ENCODE measurements around the gene PHC3.

The PHC3 gene

GRCh38 chr3:170092907-170093306 is 88.6 kb downstream of the PHC3 start:
- no peaks in the 10 kb centered on the region for H3K79me2 ChIP-seq (ENCODE audit: insufficient read depth, low read length)
- H3K4me2 ChIP-seq (ENCODE audit: low read depth, low read length, poor library complexity, severe bottlenecking): no peak overlapping the region
- no peak overlapping the region for H3K27ac ChIP-seq (ENCODE audit: low read depth, low read length)
- H2AFZ ChIP-seq (ENCODE audit: low read depth, low read length, severe bottlenecking): no peak overlapping the region
- H3K9me2 ChIP-seq (replicated peaks; ENCODE audit: insufficient read depth, low read length): no peaks in the 10 kb centered on the region
- no peak overlapping the region for H3K4me3 ChIP-seq (ENCODE audit: insufficient read depth, low read length, poor library complexity, severe bottlenecking)
- H3F3A ChIP-seq (ENCODE audit: insufficient read depth): no peaks in the 10 kb centered on the region
- no peaks in the 10 kb centered on the region for H3K27me3 ChIP-seq (ENCODE audit: low read length)
- H3K9ac ChIP-seq (ENCODE audit: low read length): no peak overlapping the region
- H3K36me3 ChIP-seq (ENCODE audit: low read length): peaks cover 47% of the 10 kb centered on the region
- H4K20me1 ChIP-seq (ENCODE audit: low read depth, low read length): no peaks in the 10 kb centered on the region
- TF ChIP-seq EZH2phosphoT487 (conservative IDR thresholded peaks at IDR 0.05; ENCODE audit: low read length): no peak
- TF ChIP-seq CTCF (IDR thresholded peaks at IDR 0.05; ENCODE audit: insufficient read depth, low read length, poor library complexity, severe bottlenecking): no peak
- H3K9me3 ChIP-seq (ENCODE audit: insufficient read depth, low read length): no peaks in the 10 kb centered on the region

GRCh38 chr3:170090601-170090981 is 90.9 kb downstream of the PHC3 start:
- H3K9me2 ChIP-seq (replicated peaks; ENCODE audit: insufficient read depth, low read length): no peaks in the 10 kb centered on the region
- no peak for TF ChIP-seq EZH2phosphoT487 (conservative IDR thresholded peaks at IDR 0.05; ENCODE audit: low read length)
- TF ChIP-seq CTCF (IDR thresholded peaks at IDR 0.05; ENCODE audit: insufficient read depth, low read length, poor library complexity, severe bottlenecking): no peak
- H3K27me3 ChIP-seq (ENCODE audit: low read length): no peaks in the 10 kb centered on the region
- H3K4me3 ChIP-seq (ENCODE audit: insufficient read depth, low read length, poor library complexity, severe bottlenecking): no peak overlapping the region
- H4K20me1 ChIP-seq (ENCODE audit: low read depth, low read length): no peaks in the 10 kb centered on the region
- 0 out of 2 replicates have a peak, but pooled peaks cover 2% of the 10 kb centered on the region for H3F3A ChIP-seq (ENCODE audit: insufficient read depth)
- H3K27ac ChIP-seq (ENCODE audit: low read depth, low read length): no peak overlapping the region
- no peak overlapping the region for H3K9ac ChIP-seq (ENCODE audit: low read length)
- H3K4me2 ChIP-seq (ENCODE audit: low read depth, low read length, poor library complexity, severe bottlenecking): no peak overlapping the region
- H3K79me2 ChIP-seq (ENCODE audit: insufficient read depth, low read length): no peaks in the 10 kb centered on the region
- no peak overlapping the region for H2AFZ ChIP-seq (ENCODE audit: low read depth, low read length, severe bottlenecking)
- H3K36me3 ChIP-seq (ENCODE audit: low read length): peaks cover 40% of the 10 kb centered on the region
- no peaks in the 10 kb centered on the region for H3K9me3 ChIP-seq (ENCODE audit: insufficient read depth, low read length)

- H3K79me2 ChIP-seq (ENCODE audit: insufficient read depth, low read length): no peaks in the 10 kb centered on the region
- H4K20me1 ChIP-seq (ENCODE audit: low read depth, low read length): no peaks in the 10 kb centered on the region
- H2AFZ ChIP-seq (ENCODE audit: low read depth, low read length, severe bottlenecking): no peak overlapping the region
- TF ChIP-seq CTCF (IDR thresholded peaks at IDR 0.05; ENCODE audit: insufficient read depth, low read length, poor library complexity, severe bottlenecking): no peak
- TF ChIP-seq EZH2phosphoT487 (conservative IDR thresholded peaks at IDR 0.05; ENCODE audit: low read length): no peak
- no peak overlapping the region for H3K4me3 ChIP-seq (ENCODE audit: insufficient read depth, low read length, poor library complexity, severe bottlenecking)
- H3K36me3 ChIP-seq (ENCODE audit: low read length): peaks cover 40% of the 10 kb centered on the region
- H3K9me2 ChIP-seq (replicated peaks; ENCODE audit: insufficient read depth, low read length): no peaks in the 10 kb centered on the region
- no peaks in the 10 kb centered on the region for H3K9me3 ChIP-seq (ENCODE audit: insufficient read depth, low read length)
- no peak overlapping the region for H3K9ac ChIP-seq (ENCODE audit: low read length)
- H3K4me2 ChIP-seq (ENCODE audit: low read depth, low read length, poor library complexity, severe bottlenecking): no peak overlapping the region
- 0 out of 2 replicates have a peak, but pooled peaks cover 2% of the 10 kb centered on the region for H3F3A ChIP-seq (ENCODE audit: insufficient read depth)
- H3K27me3 ChIP-seq (ENCODE audit: low read length): no peaks in the 10 kb centered on the region
- no peak overlapping the region for H3K27ac ChIP-seq (ENCODE audit: low read depth, low read length)
Observed at GRCh38 chr3:170089862-170090600, 91.5 kb downstream of the PHC3 start.
